Body of pancreas (tissue), 4 donors: ENCODE measurements around the gene ARID4B. TPM values are rescaled to one million over a fixed set of nuclear protein-coding genes. Genes with fewer than 3 reads are reported as not detected.

Experiments used
- ATAC-seq: fragments of 150-250 bp; one replicate; pipeline ENCODE4 v1.9.1; 2016
- DNase-seq, 4 donors: peaks; one replicate each; pipeline ENCODE4 v3.0.0-alpha.2; 2019
- H3K27ac ChIP-seq, 4 donors: fragments of 200-600 bp; sonication (generic); 1 replicate in 3 of 4; 2 replicates in 1 of 4; pipeline versions ENCODE4 v1.5.1 to v1.6.1; 2016 to 2019; ENCODE audit warnings: mild to moderate bottlenecking in 1 of 4, mixed read lengths in 1 of 4, moderate library complexity in 1 of 4
- H3K27me3 ChIP-seq, 2 donors: fragments of 200-600 bp; sonication (generic); one replicate each; pipeline ENCODE4 v1.6.0; 2016; ENCODE audit warnings: mild to moderate bottlenecking in 1 of 2
- H3K36me3 ChIP-seq, 2 donors: fragments of 200-600 bp; sonication (generic); replicated peaks in 1 of 2; 2 replicates each; pipeline ENCODE4 v1.5.1; 2016; ENCODE audit warnings: low read depth in 2 of 2; ENCODE audit not compliant: insufficient read depth in 1 of 2
- H3K4me1 ChIP-seq: fragments of 200-600 bp; sonication (generic); one replicate; pipeline ENCODE4 v1.6.0; 2016
- H3K4me3 ChIP-seq, 2 donors: fragments of 200-600 bp; sonication (generic); 1 replicate in 1 of 2; 2 replicates in 1 of 2; pipeline ENCODE4 v1.5.1; 2016 to 2019
- H3K9me3 ChIP-seq, 3 donors: fragments of 200-600 bp; sonication (generic); 1 replicate in 2 of 3; 2 replicates in 1 of 3; pipeline ENCODE4 v1.5.1; 2016
- POLR2A ChIP-seq, 3 donors: fragments of 450-650 bp; IDR thresholded peaks; one replicate each; pipeline ENCODE4 v1.6.1; 2016; ENCODE audit warnings: antibody characterized with exemption in 3 of 3, mild to moderate bottlenecking in 2 of 3
- WGBS, 2 donors: methylation state at CpG; one replicate each; pipeline ENCODE4 v1.1.5; 2017; 5-methylcytosine and 5-hydroxymethylcytosine counted together
- intact Hi-C: fragments of 100-400 bp; cut with DNase I; formaldehyde crosslinking; loops from one replicate; pipeline ENCODE4 v1.15.1; 2023
- total RNA-seq, 2 donors: library from RNA; depleted of rRNA; stranded (reverse); fragments of >200 nt; gene quantifications; one replicate each; pipeline ENCODE4 v1.1.0, GENCODE V29; 2016
- TF ChIP-seq, protein P1 (sequence below), 7 experiments: fragments of 450-650 bp in 4 of 7; fragments of 200-600 bp in 3 of 7; sonication (generic) in 3 of 7; IDR thresholded peaks; one replicate each; pipeline ENCODE4 v1.5.1; 2016 to 2019; ENCODE audit warnings: antibody characterized with exemption in 7 of 7

Gene ARID4B
- total RNA-seq, 2 donors from 2014 or later, result 27.7 to 35.3 TPM

DNA sequence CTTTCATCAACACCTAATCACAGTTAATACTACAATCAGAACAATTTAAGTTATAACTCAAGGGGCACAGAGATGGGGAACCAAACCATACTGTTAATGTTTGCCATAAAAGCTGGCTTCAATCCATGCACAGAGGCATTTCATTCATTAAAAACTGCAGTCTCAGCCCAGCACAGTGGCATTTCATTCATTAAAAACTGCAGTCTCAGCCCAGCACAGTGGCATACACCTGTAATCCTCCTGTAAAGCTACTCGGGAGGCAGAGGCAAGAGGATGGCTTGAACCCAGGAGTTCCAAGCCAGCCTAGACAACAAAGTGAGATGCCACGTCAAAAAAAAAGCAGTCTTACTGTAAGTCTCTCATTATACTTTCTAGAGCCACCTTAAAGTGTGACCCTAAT lies 29.2 kb downstream of the ARID4B start:
- Histone ChIP-seq H3K9me3 (no peaks in the 10 kb centered on the region), H3K27ac (peak overlapping the region in 1 of 4 donors; percentile 61), H3K4me1 (peaks cover 74% of the 10 kb centered on the region), H3K4me3 (no peak overlapping the region), H3K27me3 (no peaks in the 10 kb centered on the region), H3K36me3 (no peaks in the 10 kb centered on the region)
- ATAC-seq, result no peak
- intact Hi-C loops, result no loop called here
- peak in 1 of 4 donors; percentile 43 for DNase-seq
- no peak for TF ChIP-seq POLR2A (IDR thresholded peaks at IDR 0.05)
- 12 to 13% methylated on average over 2 of the region's 2 CpGs for WGBS, 2 donors

DNA sequence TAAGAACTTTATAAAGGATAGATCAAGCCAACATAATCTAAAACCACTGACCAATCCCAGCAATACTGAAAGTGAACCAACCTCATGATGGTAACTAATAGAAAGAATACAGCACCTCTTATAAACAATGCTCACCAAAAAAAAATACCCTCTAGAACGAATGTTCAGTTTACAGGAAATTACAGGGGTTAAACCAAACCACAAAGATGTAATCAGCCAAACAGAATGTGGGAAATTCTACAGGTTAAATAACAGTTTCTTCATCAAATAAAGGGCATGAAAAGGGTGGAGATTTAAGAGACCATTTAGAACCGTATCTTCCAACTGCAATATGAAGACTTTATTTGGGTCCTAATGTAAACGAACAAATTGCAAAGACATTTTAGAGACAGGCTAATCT lies 30.4 kb downstream of the ARID4B start:
- TF ChIP-seq POLR2A (IDR thresholded peaks at IDR 0.05), result no peak
- TF ChIP-seq, protein P1, sequence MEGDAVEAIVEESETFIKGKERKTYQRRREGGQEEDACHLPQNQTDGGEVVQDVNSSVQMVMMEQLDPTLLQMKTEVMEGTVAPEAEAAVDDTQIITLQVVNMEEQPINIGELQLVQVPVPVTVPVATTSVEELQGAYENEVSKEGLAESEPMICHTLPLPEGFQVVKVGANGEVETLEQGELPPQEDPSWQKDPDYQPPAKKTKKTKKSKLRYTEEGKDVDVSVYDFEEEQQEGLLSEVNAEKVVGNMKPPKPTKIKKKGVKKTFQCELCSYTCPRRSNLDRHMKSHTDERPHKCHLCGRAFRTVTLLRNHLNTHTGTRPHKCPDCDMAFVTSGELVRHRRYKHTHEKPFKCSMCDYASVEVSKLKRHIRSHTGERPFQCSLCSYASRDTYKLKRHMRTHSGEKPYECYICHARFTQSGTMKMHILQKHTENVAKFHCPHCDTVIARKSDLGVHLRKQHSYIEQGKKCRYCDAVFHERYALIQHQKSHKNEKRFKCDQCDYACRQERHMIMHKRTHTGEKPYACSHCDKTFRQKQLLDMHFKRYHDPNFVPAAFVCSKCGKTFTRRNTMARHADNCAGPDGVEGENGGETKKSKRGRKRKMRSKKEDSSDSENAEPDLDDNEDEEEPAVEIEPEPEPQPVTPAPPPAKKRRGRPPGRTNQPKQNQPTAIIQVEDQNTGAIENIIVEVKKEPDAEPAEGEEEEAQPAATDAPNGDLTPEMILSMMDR (IDR thresholded peaks at IDR 0.05), result no peak
- no peaks in the 10 kb centered on the region for H3K9me3 ChIP-seq
- intact Hi-C loops, result no loop called here
- DNase-seq (no peak), ATAC-seq (no peak)
- WGBS, 2 donors, result 42 to 45% methylated on average over 3 of the region's 3 CpGs
- no peaks in the 10 kb centered on the region for H3K36me3 ChIP-seq
- no peaks in the 10 kb centered on the region for H3K27me3 ChIP-seq
- no peak overlapping the region for H3K4me3 ChIP-seq
- peaks cover 75% of the 10 kb centered on the region for H3K4me1 ChIP-seq
- peak overlapping the region in 1 of 4 donors; percentile 73 for H3K27ac ChIP-seq

DNA sequence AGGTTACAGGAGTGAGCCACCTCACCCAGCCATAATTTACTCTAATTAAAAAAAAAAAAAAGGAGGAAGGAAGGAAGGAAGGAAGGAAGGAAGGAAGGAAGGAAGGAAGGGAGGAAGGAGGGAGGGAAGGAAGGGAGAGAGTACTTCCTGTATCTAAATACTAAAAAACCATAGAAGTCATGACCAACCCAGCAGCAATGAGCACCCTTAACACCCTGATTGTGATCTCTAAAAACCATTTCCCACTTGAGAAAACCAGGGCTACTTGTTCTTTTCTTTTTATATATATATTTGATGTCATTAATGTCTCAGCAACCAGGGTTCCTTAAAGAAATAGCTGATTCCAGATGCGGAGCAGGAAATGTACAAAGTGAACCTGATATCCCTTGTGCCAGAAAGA lies 31.2 kb downstream of the ARID4B start:
- WGBS, 2 donors, result 92 to 95% methylated on average over 1 of the region's 1 CpG

DNA sequence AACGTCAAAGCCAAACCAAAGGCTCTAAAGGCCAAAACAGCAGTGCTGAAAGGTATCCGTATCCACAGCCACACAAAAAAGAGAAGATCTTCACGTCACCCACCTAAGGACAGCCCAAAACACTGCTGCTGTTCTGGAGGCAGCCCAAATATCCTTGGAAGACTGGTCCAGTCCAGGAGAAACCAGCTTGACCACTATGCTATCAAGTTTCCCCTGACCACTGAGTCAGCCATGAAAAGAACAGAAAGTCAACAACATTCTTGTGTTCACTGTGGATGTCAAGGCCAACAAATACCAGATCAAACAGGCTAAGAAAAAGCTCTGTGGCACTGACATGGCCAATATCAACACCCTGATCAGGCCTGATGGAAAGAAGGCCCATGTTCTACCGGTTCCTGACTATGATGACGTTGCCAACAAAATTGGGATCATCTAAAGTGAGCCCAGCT lies 32.1 kb downstream of the ARID4B start:
- H3K27ac ChIP-seq, result peak overlapping the region; percentile 30 to 73 (median 67)
- no peaks in the 10 kb centered on the region for H3K9me3 ChIP-seq
- intact Hi-C loops, result no loop called here
- DNase-seq (peak; percentile 76 to 91 (median 84)), ATAC-seq (peak; percentile 96)
- 30 to 31% methylated on average over 5 of the region's 5 CpGs for WGBS, 2 donors
- H3K36me3 ChIP-seq, result no peaks in the 10 kb centered on the region
- H3K4me3 ChIP-seq, result no peak overlapping the region
- peaks cover 85% of the 10 kb centered on the region for H3K4me1 ChIP-seq
- TF ChIP-seq, protein P1 (IDR thresholded peaks at IDR 0.05), result no peak
- no peak for TF ChIP-seq POLR2A (IDR thresholded peaks at IDR 0.05)
- no peaks in the 10 kb centered on the region for H3K27me3 ChIP-seq

More for the DNA sequence above, 31.2 kb downstream of the ARID4B start:
- no peaks in the 10 kb centered on the region for H3K9me3 ChIP-seq
- intact Hi-C loops, result no loop called here
- H3K27me3 ChIP-seq, result no peaks in the 10 kb centered on the region
- no peak for TF ChIP-seq POLR2A (IDR thresholded peaks at IDR 0.05)
- TF ChIP-seq, protein P1 (IDR thresholded peaks at IDR 0.05), result no peak
- no peaks in the 10 kb centered on the region for H3K36me3 ChIP-seq
- ATAC-seq (no peak), DNase-seq (no peak)
- H3K27ac ChIP-seq, result peak overlapping the region in 3 of 4 donors; percentile 65 to 73 (median 66)
- no peak overlapping the region for H3K4me3 ChIP-seq
- peaks cover 80% of the 10 kb centered on the region for H3K4me1 ChIP-seq

DNA sequence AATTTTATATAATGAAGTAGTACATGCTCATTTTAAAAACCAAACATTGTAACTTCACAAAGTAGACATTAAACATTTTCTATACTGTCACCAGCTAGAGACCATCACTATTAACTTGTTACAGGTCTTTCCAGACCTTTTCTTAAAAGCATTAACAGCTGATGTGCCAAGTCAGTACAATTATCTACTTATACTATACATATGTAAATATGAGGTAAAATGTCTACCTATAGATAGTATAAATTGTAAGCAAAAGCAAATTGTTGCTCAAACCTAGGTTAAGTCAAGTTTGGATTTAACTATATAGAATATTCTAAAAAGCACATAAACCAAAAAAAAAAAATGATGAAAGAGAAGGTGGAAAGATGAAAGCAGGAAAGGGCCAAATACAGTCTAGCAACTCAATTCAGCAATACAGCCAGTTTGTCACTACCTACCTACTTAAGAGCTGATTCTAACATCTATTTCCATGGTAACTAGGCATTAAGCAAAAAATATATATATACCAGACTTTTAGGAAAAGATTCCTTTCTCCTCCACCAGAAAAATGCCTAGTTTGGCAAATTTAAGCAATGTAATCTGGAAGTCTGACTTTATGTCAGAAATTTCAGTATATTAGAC lies 34.5 kb downstream of the ARID4B start:
- TF ChIP-seq, protein P1 (IDR thresholded peaks at IDR 0.05), result no peak
- no peak for TF ChIP-seq POLR2A (IDR thresholded peaks at IDR 0.05)
- peaks cover 92% of the 10 kb centered on the region for H3K4me1 ChIP-seq
- H3K9me3 ChIP-seq, result no peaks in the 10 kb centered on the region
- H3K4me3 ChIP-seq, result no peak overlapping the region
- intact Hi-C loops, result no loop called here
- ATAC-seq (no peak), DNase-seq (no peak)
- H3K36me3 ChIP-seq, result no peaks in the 10 kb centered on the region
- H3K27me3 ChIP-seq, result no peaks in the 10 kb centered on the region
- H3K27ac ChIP-seq, result peak overlapping the region in 1 of 4 donors; percentile 48
